GM06990 (cell line): Measurements from ENCODE around the gene HCAR2.
"Not testable (repeated sequence)": the region's sequence is repeated elsewhere in the genome, so short reads cannot be mapped to it uniquely, and the experiment has no call there.

ENCODE experiments used
- DNase-seq: peaks from one replicate; pipeline ENCODE4 v3.0.0-alpha.2; 2011; ENCODE audit not compliant: insufficient read length; ENCODE audit errors: extremely low read depth
- H3K27me3 ChIP-seq: replicated peaks from 2 replicates; pipeline ENCODE4 v1.6.0; 2011; ENCODE audit warnings: low read length; ENCODE audit not compliant: control insufficient read depth, insufficient read depth
- H3K36me3 ChIP-seq: 2 replicates; pipeline ENCODE4 v1.5.1; 2011; ENCODE audit warnings: low read length; ENCODE audit not compliant: control insufficient read depth, insufficient read depth
- H3K4me3 ChIP-seq: replicated peaks from 2 replicates; pipeline ENCODE4 v1.5.1; 2011; ENCODE audit warnings: low read depth, mild to moderate bottlenecking, control low read depth, low read length
- CTCF ChIP-seq: IDR thresholded peaks from 2 replicates; pipeline ENCODE4 v1.5.1; 2011; ENCODE audit warnings: low read length, control low read depth, mild to moderate bottlenecking, inconsistent platforms; ENCODE audit not compliant: insufficient read depth, poor library complexity, severe bottlenecking

The HCAR2 gene

DNA sequence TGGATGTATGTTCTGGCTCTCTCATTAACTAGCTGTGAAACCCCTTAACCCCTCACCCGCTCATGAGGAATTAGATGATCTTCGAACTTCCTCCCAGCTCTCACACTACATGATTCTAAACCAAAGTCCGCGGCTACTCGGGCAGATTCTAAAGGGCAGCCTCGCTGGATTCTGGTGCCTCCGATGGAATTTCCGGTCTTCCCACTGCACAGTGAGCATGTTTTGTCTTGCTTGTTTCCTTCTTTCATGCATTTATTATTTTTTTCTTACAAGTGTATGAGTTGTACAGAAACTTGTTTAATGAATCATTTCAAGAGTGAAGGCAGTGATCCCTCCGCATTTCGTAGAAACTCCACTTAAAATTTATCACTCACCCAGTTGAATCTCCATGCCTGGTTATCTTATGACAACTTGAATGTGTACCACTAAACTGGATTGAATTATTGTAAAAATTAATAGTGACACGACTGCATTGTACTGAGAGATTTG lies 17.9 kb upstream of the HCAR2 start:
- no peak for TF ChIP-seq CTCF
- DNase-seq = peak; percentile 69
- Histone ChIP-seq H3K27me3 (no peaks in the 10 kb centered on the region), H3K36me3 (no peaks in the 10 kb centered on the region), H3K4me3 (no peak overlapping the region)

- H3K36me3 ChIP-seq, DNase-seq, H3K4me3 ChIP-seq, H3K27me3 ChIP-seq: not testable (repeated sequence)
Measured at GRCh38 chr12:122716658-122717057, 13.5 kb upstream of the HCAR2 start, which contains the start of gene HCAR3. TSS of gene HCAR3 (minus strand) at chr12:122716811. CDS start at chr12:122716737, 74 bp downstream.

- H3K27me3 ChIP-seq, H3K36me3 ChIP-seq, DNase-seq, H3K4me3 ChIP-seq: not testable (repeated sequence)
Measured at GRCh38 chr12:122715211-122715610, 12.1 kb upstream of the HCAR2 start.

DNA sequence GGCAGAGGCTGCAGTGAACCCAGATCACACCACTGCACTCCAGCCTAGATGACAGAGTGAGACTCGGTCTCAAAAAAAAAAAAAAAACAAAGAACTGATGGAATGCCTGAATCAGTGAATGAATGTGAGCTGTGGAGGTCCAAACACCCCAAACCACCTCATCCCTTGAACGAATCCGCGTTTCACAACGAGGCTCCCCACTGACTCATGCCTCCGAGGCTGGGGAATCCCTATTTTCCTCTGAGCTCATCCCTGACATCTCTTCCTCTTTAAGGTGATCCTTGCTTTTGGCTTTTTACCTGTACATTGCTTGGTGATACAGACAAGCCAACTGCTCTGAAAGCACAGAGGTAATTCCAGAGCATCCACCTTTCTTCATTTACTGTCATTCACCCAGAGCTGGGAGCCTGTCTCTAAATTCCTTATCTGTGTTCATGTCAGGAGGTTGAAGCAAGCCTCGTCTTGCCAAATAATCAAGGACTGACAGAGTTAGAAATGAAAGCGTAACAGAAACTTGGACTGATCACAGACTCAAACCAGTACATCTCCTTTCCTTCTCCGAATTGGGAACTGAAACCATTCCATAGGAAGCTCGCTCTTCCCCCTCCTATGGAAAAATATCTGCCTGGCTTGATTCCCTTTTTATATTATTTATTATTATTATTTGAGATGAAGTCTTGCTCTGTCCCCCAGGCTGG lies 10.5 kb upstream of the HCAR2 start:
- not testable (repeated sequence) for DNase-seq, H3K4me3 ChIP-seq, H3K27me3 ChIP-seq, H3K36me3 ChIP-seq

DNA sequence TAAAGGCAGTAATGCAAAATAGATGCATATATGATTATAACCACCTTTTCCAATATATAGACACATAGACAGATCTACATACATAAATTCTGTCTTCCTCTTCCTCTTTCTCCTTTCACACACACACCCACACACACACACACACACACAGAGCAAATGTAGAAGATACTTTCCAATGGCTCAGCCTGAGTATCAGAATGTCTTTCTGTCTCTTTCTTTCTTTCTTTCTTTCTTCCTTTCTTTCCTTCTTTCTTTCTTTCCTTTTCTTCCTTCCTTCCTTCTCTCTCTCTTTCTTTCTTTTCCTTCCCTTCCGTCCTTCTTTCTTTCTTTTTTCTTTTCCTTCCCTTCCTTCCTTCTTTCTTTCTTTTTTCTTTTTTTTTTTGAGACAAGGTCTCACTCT lies 8.1 kb upstream of the HCAR2 start:
- not testable (repeated sequence) for H3K27me3 ChIP-seq, DNase-seq, H3K4me3 ChIP-seq, H3K36me3 ChIP-seq

- not testable (repeated sequence) for DNase-seq, H3K27me3 ChIP-seq, H3K4me3 ChIP-seq, H3K36me3 ChIP-seq
Measured at GRCh38 chr12:122710341-122710740, 7.2 kb upstream of the HCAR2 start.

GRCh38 chr12:122709287-122709686 lies 6.1 kb upstream of the HCAR2 start:
- DNase-seq, H3K27me3 ChIP-seq, H3K36me3 ChIP-seq, H3K4me3 ChIP-seq: not testable (repeated sequence)

DNA sequence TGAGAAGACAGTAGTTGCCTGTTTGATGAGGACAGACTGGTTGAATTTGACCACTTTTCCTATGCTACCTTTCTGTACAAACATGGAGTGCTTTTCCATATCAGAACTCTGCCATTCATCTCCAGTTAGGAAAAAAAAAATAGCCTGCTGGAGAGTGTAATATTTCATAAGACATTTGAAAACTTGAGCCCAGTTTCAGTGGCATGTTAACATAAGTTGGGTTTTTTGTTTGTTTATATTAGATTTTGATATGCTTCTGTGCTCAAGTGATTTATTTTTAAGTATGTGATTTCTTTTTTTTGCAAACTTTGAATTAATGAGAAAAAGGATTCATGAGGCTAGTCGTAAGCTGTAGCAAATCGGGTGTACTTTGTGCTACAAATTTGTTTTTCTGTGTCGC lies 684 bp upstream of the HCAR2 start:
- not testable (repeated sequence) for H3K4me3 ChIP-seq, H3K36me3 ChIP-seq, H3K27me3 ChIP-seq, DNase-seq

- H3K36me3 ChIP-seq, DNase-seq, H3K4me3 ChIP-seq, H3K27me3 ChIP-seq: not testable (repeated sequence)
Measured at GRCh38 chr12:122701481-122701880, 1.7 kb downstream of the HCAR2 start.

GRCh38 chr12:122700038-122700710 lies 3.0 kb downstream of the HCAR2 start:
- not testable (repeated sequence) for H3K36me3 ChIP-seq, H3K4me3 ChIP-seq, DNase-seq, H3K27me3 ChIP-seq

GRCh38 chr12:122696922-122697321 lies 6.2 kb downstream of the HCAR2 start:
- not testable (repeated sequence) for H3K27me3 ChIP-seq, DNase-seq, H3K36me3 ChIP-seq, H3K4me3 ChIP-seq
